Hypothalamus (tissue), 51 donors: ENCODE results near the gene WNT3.
"Not testable (repeated sequence)": the region's sequence is repeated elsewhere in the genome, so short reads cannot be mapped to it uniquely, and the experiment has no call there.

Source experiments
- DNase-seq, 51 donors: peaks; one replicate each; lab custom pipeline; 2025; lab: John Stamatoyannopoulos, UW

WNT3 gene, protein sequence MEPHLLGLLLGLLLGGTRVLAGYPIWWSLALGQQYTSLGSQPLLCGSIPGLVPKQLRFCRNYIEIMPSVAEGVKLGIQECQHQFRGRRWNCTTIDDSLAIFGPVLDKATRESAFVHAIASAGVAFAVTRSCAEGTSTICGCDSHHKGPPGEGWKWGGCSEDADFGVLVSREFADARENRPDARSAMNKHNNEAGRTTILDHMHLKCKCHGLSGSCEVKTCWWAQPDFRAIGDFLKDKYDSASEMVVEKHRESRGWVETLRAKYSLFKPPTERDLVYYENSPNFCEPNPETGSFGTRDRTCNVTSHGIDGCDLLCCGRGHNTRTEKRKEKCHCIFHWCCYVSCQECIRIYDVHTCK

DNA sequence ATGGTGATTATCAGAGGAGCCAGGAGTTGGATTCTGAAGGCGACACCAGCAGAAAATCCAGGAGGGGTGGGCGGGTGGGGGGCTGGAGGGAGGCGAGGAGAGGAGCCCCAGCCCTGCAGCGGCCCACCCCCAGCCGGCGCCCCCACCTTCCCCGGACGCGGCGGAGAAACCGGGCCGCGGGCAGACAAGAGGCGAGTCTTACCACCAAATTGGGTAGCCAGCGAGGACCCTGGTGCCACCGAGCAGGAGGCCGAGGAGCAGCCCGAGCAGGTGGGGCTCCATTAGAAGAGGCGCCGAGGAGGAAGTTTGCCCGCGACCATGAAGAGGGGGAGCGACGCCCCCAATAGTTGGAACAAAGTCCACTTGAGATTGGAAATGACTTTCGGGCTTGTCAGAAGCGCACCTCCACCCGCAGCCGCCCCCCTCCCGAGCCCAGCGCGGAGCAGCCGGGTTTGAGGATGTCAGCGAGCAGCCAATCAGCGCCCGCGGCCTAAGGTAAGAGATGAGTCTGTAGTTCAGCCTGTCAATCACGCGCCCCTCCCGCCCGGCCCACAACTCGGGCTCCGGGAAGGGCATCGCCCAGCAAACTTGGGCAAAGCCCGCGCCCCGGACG lies at the start of gene WNT3:
TSS of gene WNT3 (minus strand) at position 377 of the 613 bp plus-strand sequence. CDS start at position 282, 95 bp downstream.
- peak in 14 of 51 donors; percentile 3 to 45 (median 16) for DNase-seq

DNA sequence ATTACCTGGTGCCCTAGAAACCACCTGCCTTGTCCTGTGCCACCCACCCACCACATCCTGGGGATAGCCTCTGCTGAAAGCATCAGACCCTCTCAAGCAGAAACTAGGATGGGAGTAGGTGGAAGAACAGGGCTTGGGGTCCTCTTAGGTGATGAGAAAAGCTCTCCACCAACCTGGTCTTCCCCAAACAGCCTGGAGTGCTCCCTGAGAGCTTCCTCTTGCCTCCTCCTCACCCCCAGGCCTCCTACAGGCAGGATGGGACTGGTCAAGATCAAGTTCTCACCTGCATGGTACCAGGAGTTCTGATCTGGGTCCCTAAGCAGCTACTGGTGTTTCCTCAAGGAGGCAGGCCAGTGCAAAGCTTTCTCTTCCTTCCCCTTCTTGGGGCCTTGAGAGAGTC lies 48.3 kb upstream of the WNT3 start:
- no peak for DNase-seq

DNA sequence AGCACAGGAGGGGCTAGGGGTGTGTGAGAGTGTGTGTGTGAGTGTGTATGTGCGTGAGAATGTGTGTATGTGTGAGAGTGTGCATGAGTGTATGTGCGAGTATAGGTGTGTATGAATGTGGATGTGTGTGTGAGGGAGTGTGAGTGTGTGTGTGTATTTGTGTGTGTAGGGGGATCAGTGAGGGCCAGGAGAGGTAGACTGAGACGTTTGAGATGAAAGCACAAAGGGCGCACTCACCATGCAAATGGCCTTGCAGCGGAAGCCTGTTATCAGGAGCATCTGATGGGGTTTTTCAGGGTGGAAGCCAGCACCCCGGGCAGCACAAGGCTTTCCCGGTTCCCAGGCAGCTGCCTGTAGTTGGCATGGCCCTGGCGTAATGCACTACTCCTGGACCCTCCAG lies 47.8 kb upstream of the WNT3 start:
- no peak for DNase-seq

- DNase-seq: no peak
These were observed 46.6 kb upstream of the WNT3 start for GRCh38 chr17:46865100-46865499.

DNA sequence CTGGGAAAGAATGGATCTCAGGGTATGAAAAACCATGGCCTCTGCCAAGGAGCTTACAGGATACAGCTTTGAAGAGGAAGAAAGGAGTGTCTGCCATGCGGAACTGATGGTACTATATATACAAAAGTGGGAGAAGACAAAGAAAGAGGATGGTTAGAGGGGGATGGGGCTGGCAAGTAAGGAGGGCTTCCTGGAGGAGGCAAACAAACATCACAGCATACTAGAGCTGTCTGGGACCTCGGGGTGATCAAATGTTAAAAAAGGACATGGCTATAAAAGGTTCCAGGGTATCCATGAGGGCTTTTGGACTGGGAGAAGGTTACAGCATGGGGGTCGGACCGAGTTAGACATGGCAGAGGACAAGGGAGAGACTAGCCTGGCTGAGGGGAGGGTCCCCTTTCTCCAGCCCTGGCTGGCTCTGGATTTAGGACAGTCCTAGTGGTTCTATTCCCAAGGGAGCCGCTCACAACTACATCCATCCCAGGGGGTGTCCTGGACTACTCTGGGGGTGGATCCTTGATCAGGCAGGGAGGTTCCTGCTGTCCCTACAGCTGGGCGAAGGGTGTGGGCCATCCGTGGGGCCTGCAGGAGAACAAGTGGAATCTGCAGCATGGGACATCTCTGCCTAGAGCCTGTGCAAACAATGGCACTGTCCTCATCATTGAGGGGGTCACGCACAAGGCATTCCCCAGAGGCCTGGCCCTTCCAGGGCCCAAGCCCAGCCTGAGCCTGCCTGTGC lies 45.1 kb upstream of the WNT3 start:
- DNase-seq: no peak

DNA sequence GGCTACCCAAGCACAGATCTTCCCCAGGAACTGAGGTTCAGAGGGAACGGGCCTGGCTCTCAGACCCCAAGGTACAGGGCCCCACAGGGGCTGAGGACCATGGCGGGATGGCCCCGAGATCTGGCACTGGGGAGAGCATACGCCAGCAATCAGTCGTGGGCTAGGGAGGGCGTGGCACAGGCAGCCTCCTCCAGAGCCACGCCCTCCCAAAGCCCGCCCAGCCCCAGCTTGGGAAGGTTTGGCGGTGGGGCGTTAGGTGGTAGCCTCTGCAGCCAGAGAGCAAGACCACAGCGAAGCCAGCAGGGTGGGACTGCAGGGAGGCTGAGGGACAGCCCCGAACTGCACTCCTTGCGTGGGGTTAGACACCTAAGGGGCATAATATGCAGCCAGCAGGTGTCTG lies 44.5 kb upstream of the WNT3 start:
- no peak for DNase-seq

DNA sequence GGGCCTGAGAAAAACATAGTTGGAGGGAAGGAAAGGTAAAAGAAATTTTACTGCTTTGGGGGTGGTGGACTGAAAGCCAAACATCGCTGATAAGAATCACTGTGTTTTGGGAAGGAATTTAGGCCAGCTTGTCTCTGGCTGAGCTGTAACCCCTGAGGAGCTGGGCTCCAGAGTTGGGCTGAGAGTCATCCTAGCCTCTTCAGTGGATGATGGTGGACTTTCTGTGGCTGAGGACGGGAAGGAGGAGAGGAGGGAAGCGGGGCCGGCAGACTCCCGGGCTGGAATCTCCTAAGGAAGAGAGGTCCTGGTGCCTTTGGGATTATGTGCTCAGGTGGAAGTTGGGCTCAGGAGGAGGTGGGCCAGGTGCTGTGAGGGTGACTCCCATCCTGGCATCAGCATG lies 41.5 kb upstream of the WNT3 start:
- DNase-seq: no peak

GRCh38 chr17:46857600-46857999 lies 39.1 kb upstream of the WNT3 start:
- no peak for DNase-seq

DNA sequence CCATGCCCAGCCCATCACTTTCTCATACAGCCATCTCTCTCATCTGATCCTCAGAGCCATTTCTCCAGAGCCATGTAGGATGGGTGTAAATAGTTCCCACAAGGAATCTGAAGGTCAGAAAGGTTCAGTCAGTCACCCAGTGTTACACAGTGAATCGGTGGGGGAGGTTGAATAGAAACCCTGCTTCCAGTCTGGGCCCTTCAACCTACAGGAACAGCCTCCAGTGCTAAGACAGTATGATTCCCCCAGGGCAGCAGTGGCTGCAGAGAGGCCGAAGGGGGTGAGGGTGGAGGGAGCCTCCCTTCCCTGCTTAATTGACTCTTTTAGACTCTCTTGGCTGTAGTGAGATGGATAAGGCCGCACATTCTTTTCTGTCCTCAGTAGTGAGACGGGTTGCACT lies 36.5 kb upstream of the WNT3 start:
- no peak for DNase-seq

DNA sequence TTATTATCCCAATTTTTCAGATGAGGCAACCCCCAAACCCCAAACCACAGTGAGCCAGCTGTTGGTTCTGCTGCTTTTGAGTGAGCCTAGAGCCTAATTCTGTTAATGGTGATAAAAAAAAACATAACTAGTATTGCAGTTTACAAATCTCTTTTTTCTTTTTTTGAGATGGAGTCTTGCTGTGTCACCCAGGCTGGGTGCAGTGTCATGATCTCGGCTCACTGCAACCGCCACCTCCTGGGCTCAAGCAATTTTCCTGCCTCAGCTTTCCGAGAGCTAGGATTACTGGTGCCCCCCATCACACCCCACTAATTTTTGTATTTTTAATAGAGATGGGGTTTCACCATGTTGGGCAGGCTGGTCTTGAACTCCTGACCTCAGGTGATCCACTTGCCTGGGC lies 36.0 kb upstream of the WNT3 start:
- DNase-seq: no peak

- DNase-seq: no peak
These were observed 35.5 kb upstream of the WNT3 start for GRCh38 chr17:46853896-46854444.

GRCh38 chr17:46851029-46851741 lies 32.7 kb upstream of the WNT3 start, which contains the start of gene WNT9B:
WNT9B (plus strand) TSS chr17:46851583; CDS start chr17:46851639, 56 bp downstream.
- peak in 3 of 51 donors; percentile 9 to 22 (median 11) for DNase-seq

- DNase-seq: no peak
These were observed 32.2 kb upstream of the WNT3 start for GRCh38 chr17:46850688-46851028.

DNA sequence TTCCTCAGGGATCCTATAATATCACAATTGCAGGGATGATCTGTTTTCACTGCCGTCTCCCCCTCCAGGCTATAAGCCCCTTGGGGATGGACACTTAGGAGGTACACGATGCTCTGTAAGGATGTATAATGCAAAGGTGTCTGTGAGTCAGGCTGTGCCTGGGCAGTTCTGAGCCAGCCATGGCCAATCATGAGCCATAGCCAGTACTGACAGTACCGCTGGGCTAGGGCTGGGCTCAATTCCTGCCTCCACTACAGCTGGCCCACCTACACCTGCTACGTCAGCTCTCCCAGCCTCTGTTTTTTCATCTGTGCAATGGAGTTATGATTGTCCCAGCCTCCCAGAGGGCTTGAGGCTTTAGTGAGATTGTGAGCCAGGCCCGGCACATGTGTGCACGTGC lies 30.0 kb upstream of the WNT3 start:
- DNase-seq: peak in 1 of 51 donors; percentile 6

DNA sequence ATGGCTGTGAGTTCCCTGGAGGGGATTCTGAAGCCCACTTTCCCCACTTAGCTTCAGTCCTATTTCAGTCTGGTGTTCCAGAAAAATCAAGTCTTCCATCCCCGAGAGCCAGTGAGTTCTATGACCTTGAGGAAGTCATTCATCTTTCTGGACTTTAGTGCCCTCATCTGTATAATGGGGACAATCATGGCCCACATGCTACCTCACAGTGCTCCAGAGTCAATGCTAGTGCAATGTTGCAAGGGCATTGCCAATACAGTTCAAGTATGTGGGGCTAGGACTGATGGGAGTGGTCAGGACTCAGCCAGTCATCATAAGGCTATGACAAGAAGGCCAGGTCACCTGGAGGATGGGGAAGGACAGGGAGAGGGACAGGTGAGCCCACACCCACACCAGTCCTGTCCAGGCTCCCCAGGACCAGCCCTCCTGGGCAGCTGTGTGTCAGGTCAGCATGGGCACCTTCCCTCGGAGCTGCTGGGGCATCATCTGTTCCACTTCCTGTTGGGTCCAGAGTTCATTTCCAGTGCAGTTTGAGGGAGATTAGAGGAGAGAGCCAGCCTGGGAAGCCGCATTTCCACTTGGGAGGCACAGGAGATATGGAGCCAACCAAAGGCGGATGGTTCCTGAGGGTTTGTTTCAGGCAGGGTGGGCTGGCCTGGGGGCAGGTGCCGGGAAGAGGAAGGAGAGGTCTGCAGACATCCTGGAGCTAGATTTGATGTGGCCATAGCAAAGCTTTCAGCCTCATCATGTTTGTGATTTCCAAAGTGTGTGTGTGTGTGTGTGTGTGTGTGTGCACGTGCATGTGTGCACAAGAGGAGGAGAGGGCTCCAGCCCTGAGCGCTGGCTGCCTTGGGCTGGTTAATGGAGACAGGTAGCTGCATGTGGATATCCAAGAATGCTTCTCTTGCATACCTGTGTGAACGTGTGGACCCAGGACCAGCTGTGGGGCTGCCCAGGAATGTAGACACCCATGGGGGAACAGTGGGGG lies 29.0 kb upstream of the WNT3 start:
- no peak for DNase-seq

DNA sequence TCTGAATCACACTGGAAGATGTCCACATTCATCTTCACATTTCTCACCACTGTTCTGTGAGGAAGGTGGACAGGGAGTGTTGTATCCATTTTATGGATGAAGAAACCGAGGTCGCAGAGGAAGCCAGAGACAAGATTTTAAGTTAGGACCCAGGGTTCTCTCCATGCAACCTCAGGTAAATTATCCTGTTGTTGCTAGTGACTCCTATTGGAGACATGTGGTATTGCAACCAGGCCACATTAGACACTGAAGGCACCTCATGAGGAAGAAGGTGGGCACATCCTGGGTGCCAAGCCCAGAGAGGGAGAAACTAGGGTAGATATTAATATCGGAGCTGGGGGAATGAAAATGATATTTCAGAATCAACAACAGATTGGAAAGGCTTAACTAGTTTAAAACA lies 24.3 kb upstream of the WNT3 start:
- no peak for DNase-seq

DNA sequence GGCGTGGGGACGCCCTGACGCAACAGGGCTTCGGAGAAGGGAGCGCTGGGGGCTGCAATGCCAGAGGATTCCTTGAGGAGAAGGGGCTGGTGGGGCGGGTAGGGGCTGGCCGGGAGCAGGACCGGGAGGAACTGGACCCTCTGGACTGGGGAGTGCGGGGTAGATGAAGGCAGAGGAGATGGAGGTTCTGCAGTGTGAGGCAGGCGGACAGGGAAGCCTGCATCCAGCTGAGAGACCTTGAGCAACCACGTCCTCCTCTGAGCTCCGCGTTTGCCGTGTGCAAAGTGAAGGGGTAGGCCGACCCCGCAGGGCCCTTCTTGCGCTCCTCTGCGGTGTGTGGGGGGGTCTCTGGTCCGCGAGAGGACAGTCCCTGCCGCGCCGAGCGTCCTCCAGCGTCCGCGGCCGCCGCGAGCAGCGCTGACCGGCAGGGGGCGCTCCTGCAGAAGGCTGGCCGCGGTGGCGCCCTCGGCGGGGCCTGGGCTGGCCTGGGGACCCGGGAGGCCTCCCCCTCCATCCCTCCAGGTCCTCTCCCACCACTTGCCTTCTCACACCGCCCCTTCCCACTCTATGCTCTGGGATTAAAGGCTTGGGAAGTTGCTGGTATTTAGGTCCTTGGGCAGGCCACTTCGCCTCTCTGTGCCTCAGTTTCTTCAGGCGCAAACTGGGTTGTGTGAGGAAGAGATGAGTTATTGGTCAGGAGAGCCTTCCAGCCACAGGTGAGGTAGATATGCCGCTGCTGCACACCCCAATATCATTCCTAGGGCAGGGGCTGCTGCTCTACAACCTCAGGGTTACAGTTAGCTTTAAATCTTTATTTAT lies 23.3 kb upstream of the WNT3 start:
- peak in 3 of 51 donors; percentile 17 to 47 (median 29) for DNase-seq

DNA sequence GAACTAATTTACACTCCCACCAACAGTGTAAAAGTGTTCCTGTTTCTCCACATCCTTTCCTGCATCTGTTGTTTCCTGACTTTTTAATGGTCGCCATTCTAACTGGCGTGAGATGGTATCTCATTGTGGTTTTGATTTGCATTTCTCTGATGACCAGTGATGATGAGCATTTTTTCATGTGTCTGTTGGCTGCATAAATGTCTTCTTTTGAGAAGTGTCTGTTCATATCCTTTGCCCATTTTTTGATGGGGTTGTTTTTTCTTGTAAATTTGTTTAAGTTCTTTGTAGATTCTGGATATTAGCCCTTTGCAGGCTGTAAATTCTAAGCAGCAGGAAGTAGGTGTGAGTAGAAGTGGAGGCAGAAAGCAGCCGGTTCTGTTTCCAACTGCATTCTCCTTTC lies 22.1 kb upstream of the WNT3 start:
- DNase-seq: not testable (repeated sequence)

- no peak for DNase-seq
These were observed 20.7 kb upstream of the WNT3 start for GRCh38 chr17:46839211-46839610.
